ENCODE measurements around the gene CHST11.

- TF ChIP-seq POLR2A (IDR thresholded peaks at IDR 0.05), result no peak
- no peak for TF ChIP-seq CTCF (IDR thresholded peaks at IDR 0.05)
Observed at GRCh38 chr12:104496336-104496735, 39.6 kb downstream of the CHST11 start.
